Inflammatory macrophage treated with lipopolysaccharide for 4 hours (primary cell): Measurements from ENCODE around the gene ENTREP1.
"Not testable (repeated sequence)": the region's sequence is repeated elsewhere in the genome, so short reads cannot be mapped to it uniquely, and the experiment has no call there.

ENCODE experiments used
- DNase-seq: peaks from one replicate; pipeline ENCODE4 v3.0.0-alpha.2; 2020

ENTREP1 gene, protein sequence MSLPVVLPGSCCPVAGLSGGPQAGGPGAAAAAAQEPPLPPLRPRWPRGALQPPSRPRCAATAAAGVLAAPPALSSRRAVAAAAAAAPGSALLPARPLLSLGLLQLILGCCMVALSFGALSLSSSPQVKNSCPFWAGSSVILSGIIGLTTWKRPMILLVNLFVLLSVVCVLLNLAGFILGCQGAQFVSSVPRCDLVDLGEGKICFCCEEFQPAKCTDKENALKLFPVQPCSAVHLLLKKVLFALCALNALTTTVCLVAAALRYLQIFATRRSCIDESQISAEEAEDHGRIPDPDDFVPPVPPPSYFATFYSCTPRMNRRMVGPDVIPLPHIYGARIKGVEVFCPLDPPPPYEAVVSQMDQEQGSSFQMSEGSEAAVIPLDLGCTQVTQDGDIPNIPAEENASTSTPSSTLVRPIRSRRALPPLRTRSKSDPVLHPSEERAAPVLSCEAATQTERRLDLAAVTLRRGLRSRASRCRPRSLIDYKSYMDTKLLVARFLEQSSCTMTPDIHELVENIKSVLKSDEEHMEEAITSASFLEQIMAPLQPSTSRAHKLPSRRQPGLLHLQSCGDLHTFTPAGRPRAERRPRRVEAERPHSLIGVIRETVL

DNA sequence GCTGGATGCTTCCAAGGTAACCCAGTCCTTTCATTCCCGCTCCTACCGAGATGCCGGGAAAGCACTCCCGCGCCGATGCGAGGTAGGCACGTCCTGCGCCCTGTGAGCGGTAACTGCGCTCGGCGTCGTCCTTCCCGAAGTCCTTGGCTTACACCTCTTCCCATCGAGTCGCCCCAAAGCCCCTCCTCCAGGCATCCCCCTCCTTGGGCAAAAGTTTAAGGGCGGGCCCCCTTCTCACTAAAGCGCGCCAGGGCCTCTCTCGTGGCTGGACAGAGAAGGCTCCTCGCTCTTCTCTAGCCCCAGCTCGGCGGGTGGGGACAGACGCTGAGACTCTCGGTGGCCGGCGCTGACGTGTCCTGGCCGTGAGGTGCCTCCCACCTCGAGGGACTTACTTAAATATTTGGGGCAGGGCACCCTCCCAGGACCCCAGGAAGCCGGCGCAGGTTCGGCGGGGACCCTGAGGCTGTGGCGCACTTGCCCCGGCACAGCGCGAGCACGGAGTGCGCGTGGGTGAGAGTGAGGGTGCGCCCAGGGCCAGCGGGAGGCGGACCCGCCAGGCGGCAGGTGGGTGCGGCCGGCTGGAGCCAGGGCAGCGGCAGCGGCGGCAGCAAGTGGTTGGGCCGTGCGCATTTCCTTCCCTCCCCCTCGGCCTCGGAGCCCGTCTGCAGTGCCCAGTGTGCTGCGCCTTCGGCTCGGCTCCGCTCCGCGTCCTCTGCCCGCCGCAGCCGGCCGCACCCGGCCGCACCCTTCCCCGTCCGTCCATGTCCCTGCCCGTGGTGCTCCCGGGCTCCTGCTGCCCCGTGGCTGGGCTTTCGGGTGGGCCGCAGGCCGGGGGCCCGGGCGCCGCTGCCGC, at the start of gene ENTREP1:
ENTREP1 (plus strand) TSS at position 667 of the 853 bp plus-strand sequence; CDS start at position 762, 95 bp downstream.
- DNase-seq: peak; percentile 54

GRCh38 chr9:69276775-69277174, 48.2 kb upstream of the ENTREP1 start:
- no peak for DNase-seq

GRCh38 chr9:69279084-69279731, 45.8 kb upstream of the ENTREP1 start:
- DNase-seq: no peak

DNA sequence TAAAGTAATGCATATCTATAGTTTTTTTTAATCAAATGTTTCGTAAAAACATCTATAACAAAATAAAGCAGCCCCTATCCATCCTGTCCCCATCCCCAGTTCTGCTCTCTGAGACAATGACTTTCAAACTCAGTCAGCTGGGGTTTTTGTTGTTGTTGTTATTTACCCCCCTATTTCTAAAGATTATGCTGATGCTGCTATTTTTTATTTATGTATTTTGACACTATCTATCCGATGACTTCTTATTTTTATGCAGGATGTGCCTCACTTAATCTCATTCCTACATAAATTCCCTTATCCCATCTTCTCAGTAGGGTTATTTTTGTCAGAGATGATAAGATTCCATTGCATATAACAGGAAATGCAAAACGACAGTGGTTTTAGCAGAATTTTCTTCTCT, 45.3 kb upstream of the ENTREP1 start:
- no peak for DNase-seq

- no peak for DNase-seq
These were observed 42.0 kb upstream of the ENTREP1 start for GRCh38 chr9:69283003-69283402.

GRCh38 chr9:69292078-69292477, 32.9 kb upstream of the ENTREP1 start:
- DNase-seq: no peak

DNA sequence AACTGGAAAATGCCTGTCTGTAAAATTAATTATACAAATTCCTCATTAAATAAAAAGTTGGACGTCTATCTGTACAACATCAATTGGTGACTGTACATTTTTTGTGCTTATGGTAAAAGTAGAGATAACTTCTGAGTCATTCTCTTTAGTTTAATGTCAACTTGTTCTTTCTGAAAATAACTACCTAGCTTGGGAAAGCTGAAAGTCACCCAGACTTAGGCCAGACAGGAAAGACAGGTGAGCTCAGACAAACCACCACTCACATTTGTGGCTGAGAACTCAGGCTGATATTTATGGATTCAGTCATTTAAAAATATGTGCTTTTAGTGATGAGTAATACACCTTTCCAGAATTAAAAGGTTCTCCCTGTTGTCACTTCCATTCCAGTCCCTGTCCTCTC, 31.9 kb upstream of the ENTREP1 start:
- no peak for DNase-seq

- no peak for DNase-seq
These were observed 29.0 kb upstream of the ENTREP1 start for GRCh38 chr9:69295872-69296552.

DNA sequence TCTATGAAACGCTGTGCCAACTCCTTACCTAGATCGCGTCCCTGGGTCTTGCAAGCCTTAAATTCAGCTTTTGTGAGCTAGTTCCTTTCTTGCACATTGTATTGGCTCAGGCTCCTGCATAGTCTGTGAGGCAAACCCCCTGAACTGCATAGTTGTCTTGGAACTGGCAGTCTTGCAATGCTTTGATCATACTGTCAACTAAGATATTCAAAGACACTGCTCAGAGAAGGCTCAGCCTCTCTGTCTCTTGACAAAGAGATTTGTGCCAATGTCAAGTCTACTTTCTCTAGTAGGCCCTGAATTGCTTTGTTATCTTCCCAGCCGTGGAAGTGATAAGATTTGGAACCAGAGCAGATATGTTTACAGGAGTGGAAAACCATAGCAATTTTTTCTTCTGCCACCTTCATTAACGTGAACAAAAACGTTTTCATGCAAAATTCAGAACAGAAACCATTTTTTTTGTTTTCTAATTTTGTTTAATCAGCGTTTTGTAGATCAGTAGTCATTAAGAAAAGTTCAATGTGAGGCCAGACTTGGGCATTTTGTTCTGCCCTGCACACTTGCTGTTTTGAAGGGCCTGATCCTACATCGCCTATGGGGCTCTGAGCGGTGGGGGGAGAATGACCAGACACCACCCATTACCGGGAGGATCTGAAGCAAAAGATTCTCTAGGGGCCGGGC, 27.6 kb upstream of the ENTREP1 start:
- DNase-seq: no peak

DNA sequence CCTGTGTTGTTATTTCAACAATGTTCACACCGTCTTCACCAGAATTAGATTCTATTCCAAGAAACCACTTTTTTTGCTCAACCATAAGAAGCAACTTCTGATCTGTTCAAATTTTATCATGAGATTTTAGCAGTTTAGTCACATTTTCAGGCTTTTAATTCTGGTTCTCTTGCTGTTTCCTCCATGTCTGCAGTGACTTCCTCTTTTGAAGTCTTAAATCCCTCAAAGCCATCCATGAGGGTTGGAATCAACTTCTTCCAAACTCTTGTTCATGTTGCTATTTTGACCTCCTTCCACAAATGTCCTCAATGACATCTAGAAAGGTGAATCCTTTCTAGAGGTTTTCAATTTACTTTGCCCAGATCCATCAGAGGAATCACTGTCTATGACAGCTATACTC, 25.7 kb upstream of the ENTREP1 start:
- DNase-seq: no peak

DNA sequence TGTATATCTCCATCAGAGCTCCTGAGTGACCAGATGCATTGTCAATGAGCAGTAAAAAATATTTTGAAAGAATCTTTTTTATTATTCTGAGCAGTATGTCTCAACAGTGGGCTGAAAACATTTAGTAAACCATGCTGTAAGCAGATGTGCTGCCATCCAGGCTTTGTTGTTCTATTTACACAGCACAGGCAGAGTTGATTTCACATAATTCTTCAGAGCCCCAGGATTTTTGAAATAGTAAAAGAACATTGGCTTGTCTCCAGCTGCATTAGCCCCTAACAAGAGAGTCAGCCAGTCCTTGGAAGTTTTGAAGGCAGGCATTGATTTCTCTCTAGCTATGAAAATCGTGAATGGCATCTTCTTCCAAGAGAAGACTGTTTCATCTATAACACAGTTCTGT, 25.2 kb upstream of the ENTREP1 start:
- no peak for DNase-seq

DNA sequence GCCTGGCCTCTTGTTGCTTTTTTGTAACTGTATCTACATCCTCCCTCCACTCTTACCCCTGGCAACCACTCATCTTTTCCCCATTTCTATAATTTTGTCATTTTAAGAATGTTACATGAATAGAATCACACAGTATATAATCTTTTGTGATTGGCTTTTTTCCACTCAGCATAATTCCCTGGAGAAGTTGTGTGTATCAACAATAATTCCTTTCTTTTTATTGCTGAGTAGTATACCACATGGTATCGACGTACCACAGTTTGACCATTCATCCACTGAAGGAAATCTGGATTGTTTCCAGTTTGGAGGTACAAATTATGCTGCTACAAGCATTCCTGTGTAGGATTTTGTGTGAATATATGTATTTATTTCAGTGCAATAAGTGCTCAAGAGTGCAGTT, 21.7 kb upstream of the ENTREP1 start:
- DNase-seq: no peak

- DNase-seq: not testable (repeated sequence)
These were observed 18.0 kb upstream of the ENTREP1 start for GRCh38 chr9:69306895-69307445.

DNA sequence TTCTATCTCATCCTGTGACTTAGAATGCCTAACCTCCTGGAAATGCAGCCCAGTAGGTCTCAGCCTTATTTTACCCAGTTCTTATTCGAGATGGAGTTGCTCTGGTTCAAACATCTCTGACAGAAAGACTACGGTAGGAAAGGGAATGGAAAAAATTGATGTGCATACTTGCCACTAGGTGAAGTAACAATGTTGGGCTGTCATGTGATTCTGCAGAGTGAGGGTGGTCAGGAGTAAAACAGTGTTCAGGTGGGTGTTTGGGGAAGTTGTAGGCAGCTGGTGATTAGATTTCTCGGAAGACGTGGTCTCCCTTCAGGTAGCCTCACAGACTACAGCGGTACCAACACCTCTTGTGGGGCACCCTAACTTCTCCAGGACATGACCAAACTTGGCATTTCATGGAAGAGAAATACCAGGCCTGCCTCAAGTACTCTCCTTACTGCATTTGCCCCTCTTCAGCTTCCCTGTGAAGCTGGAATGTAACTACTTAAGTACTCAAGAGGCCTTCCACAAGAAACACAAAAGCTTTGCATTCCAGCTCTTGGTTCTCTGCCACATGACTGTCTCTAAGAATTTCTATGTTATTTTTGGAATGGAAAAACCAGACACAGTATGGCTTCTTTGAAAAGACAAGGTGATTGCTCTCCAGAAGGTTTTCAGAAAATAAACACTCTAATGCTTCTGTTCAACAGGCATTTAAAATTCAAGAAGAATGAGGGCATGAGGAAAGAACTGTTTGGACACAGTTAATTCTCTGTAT, 17.4 kb upstream of the ENTREP1 start:
- DNase-seq: no peak

- no peak for DNase-seq
These were observed 16.6 kb upstream of the ENTREP1 start for GRCh38 chr9:69308206-69308931.

- DNase-seq: no peak
These were observed 11.8 kb upstream of the ENTREP1 start for GRCh38 chr9:69313175-69313574.

- DNase-seq: no peak
These were observed 10.5 kb upstream of the ENTREP1 start for GRCh38 chr9:69314547-69314946.

DNA sequence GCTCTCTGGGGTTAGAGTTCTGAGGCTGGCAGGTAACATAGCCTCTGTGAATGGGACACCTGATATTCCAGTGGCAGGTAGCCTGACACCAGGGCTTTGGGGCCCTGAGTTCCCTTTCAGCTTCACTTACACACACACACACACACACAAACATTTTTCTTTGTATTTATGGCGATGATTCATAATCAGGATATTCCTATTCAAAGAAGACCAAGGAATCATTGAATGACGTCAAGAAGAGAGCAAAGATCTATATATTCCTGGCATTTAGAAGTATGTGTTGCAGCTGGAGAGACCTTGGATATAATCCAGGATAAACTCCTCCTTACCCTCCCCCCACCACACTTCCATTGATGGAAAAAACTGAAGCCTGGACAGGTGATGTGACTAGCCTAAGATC, 7.9 kb upstream of the ENTREP1 start:
- no peak for DNase-seq

DNA sequence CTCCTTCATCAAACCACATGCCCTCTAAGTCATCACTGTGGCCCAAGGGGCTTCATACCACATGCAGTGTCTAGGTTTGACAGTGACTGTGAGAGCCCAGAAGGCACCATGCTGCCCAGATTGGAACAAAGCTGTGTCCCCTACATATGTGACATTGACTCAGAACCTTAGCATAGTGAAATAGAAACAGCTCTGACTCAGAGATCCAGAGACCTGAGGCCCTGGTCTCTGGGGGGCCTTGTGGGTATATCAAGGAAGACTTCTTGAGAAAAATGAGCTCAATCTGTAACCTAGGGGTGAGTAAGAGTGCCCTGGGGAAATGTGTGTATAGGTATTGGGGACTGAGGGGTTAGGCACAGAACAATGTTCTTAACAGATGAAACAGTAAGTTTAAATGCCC, 7.1 kb upstream of the ENTREP1 start:
- no peak for DNase-seq
